RWPE2 (cell line): Measurements from ENCODE around the gene HIVEP2.
A peak's percentile ranks its signal among the peaks of the same experiment; 100 is the strongest.

Experiments
- ATAC-seq: fragments of 200-7000 bp; cut with Tn5 transposase; 3 replicates; pipeline ENCODE4 v1.9.1; 2021; ENCODE audit warnings: low read depth
- DNase-seq: peaks from one replicate; pipeline ENCODE4 v3.0.0-alpha.2; 2020; ENCODE audit warnings: low spot score
- H3K27ac ChIP-seq: fragments of 450-650 bp; 2 replicates; pipeline ENCODE4 v1.5.1; 2017; ENCODE audit warnings: mild to moderate bottlenecking; ENCODE audit not compliant: poor library complexity, severe bottlenecking
- H3K27me3 ChIP-seq: fragments of 250-450 bp; sonication (Bioruptor Pico); 2 replicates; pipeline ENCODE4 v1.5.1; 2021; ENCODE audit warnings: mild to moderate bottlenecking, moderate library complexity; ENCODE audit not compliant: insufficient read depth, poor library complexity, severe bottlenecking
- H3K36me3 ChIP-seq: fragments of 250-450 bp; sonication (Bioruptor Pico); 2 replicates; pipeline ENCODE4 v1.5.1; 2020; ENCODE audit warnings: low read depth, mild to moderate bottlenecking, moderate library complexity
- H3K4me1 ChIP-seq: fragments of 250-450 bp; sonication (Bioruptor Pico); 2 replicates; pipeline ENCODE4 v1.5.1; 2021; ENCODE audit warnings: mild to moderate bottlenecking, moderate library complexity; ENCODE audit not compliant: insufficient read depth, poor library complexity, severe bottlenecking
- H3K4me3 ChIP-seq: fragments of 250-450 bp; sonication (Bioruptor Pico); 2 replicates; pipeline ENCODE4 v1.5.1; 2021; ENCODE audit warnings: mild to moderate bottlenecking, moderate library complexity; ENCODE audit not compliant: severe bottlenecking
- H3K9me3 ChIP-seq: fragments of 250-450 bp; sonication (Bioruptor Pico); 2 replicates; pipeline ENCODE4 v1.5.1; 2021; ENCODE audit warnings: mild to moderate bottlenecking, moderate library complexity; ENCODE audit not compliant: severe bottlenecking
- TF ChIP-seq, protein P1 (sequence below): fragments of 450-650 bp; IDR thresholded peaks from one replicate; pipeline ENCODE4 v1.5.1; 2017; ENCODE audit warnings: mild to moderate bottlenecking, moderate library complexity; ENCODE audit not compliant: poor library complexity, severe bottlenecking

HIVEP2 gene

GRCh38 chr6:142885182-142885867 lies 59.7 kb downstream of the HIVEP2 start:
- TF ChIP-seq, protein P1, sequence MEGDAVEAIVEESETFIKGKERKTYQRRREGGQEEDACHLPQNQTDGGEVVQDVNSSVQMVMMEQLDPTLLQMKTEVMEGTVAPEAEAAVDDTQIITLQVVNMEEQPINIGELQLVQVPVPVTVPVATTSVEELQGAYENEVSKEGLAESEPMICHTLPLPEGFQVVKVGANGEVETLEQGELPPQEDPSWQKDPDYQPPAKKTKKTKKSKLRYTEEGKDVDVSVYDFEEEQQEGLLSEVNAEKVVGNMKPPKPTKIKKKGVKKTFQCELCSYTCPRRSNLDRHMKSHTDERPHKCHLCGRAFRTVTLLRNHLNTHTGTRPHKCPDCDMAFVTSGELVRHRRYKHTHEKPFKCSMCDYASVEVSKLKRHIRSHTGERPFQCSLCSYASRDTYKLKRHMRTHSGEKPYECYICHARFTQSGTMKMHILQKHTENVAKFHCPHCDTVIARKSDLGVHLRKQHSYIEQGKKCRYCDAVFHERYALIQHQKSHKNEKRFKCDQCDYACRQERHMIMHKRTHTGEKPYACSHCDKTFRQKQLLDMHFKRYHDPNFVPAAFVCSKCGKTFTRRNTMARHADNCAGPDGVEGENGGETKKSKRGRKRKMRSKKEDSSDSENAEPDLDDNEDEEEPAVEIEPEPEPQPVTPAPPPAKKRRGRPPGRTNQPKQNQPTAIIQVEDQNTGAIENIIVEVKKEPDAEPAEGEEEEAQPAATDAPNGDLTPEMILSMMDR = no peak
- H3K4me1 ChIP-seq = peaks cover 32% of the 10 kb centered on the region
- DNase-seq (peak; percentile 86), ATAC-seq (peak; percentile 93)
- no peaks in the 10 kb centered on the region for H3K36me3 ChIP-seq
- peak overlapping the region; percentile 63 for H3K27ac ChIP-seq
- no peak overlapping the region for H3K4me3 ChIP-seq
- H3K9me3 ChIP-seq = no peaks in the 10 kb centered on the region
- no peaks in the 10 kb centered on the region for H3K27me3 ChIP-seq

GRCh38 chr6:142884214-142885035 lies 60.6 kb downstream of the HIVEP2 start:
- TF ChIP-seq, protein P1 = no peak
- Histone ChIP-seq H3K4me3 (no peak overlapping the region), H3K9me3 (no peaks in the 10 kb centered on the region), H3K4me1 (peaks cover 32% of the 10 kb centered on the region), H3K27ac (peak overlapping the region; percentile 63), H3K27me3 (no peaks in the 10 kb centered on the region), H3K36me3 (no peaks in the 10 kb centered on the region)
- no peak for DNase-seq
- no peak for ATAC-seq

DNA sequence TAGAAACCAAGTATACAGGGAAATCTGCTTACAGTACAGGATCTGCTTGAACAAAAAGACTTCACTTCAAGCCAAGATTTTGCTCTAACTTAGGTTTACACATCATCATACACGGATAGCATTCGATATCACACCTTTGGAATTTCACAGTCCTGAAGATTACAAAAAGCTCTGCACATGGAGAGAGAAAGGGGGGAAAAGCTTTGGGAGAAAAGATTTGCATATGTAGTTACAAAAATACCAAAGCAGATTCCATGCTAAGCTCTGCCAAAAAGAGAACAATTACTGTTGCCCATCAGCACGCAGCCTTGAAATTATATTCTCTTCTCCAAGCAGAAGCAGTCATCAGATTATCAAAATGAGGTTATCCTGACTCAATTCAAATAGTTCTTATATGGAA lies 62.0 kb downstream of the HIVEP2 start:
- no peak overlapping the region for H3K27ac ChIP-seq
- peaks cover 32% of the 10 kb centered on the region for H3K4me1 ChIP-seq
- H3K4me3 ChIP-seq = no peak overlapping the region
- H3K9me3 ChIP-seq = no peaks in the 10 kb centered on the region
- TF ChIP-seq, protein P1 = no peak
- no peaks in the 10 kb centered on the region for H3K27me3 ChIP-seq
- no peak for ATAC-seq
- no peak for DNase-seq
- no peaks in the 10 kb centered on the region for H3K36me3 ChIP-seq

GRCh38 chr6:142881761-142882160 lies 63.2 kb downstream of the HIVEP2 start:
- no peak overlapping the region for H3K27ac ChIP-seq
- no peak for ATAC-seq
- H3K36me3 ChIP-seq = no peaks in the 10 kb centered on the region
- H3K4me3 ChIP-seq = no peak overlapping the region
- H3K4me1 ChIP-seq = peaks cover 28% of the 10 kb centered on the region
- H3K9me3 ChIP-seq = no peaks in the 10 kb centered on the region
- TF ChIP-seq, protein P1 = no peak
- DNase-seq = no peak
- H3K27me3 ChIP-seq = no peaks in the 10 kb centered on the region
